NB4 (cell line): ENCODE data around the gene LMNTD2.

Source experiments
- CTCF ChIP-seq: IDR thresholded peaks from one replicate; pipeline ENCODE4 v1.5.1; 2012; ENCODE audit warnings: low read depth, low read length
- MYC ChIP-seq: IDR thresholded peaks from 2 replicates; pipeline ENCODE4 v1.6.1; 2011; ENCODE audit warnings: low read depth, low read length

- no peak for TF ChIP-seq CTCF
- TF ChIP-seq MYC: no peak
Observed at GRCh38 chr11:601573-602245, 41.2 kb upstream of the LMNTD2 start.
